Measurements from ENCODE around the gene EIF3I.

EIF3I gene

DNA sequence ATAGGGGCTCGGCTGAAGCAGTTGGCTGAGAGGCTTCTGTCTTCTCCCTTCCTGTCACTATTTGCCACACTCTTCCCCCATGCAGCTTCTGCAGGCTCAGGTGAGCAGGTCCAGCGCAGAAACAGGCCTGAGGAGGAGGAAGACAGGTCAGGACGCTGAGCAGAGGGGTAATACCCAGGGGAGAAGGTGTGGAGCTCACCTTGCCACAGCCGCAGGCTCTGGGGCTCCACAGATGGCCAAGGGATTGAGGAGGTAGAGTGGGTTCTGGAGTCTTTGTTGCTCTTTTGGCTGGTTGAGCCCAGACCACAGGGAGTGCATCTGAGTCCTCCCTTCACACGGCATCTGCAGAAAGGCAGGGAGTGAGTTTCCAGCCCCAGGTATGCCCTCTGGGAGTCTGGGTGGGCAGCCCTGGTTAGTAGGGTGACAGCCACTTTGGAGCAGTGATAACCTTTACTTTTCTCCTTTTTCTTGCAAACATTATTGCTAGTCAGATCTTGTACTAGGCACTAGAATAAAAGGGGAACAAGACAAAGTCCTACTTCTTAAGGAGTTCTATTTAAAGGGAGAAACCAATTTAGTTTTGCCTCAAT lies 9.7 kb downstream of the EIF3I start:
- Histone ChIP-seq H3K9me3 (ENCODE audit: control insufficient read depth, low read length) (no peaks in the 10 kb centered on the region), H3K27ac (ENCODE audit: insufficient read depth, low read length, poor library complexity, severe bottlenecking) (no peak overlapping the region), H3K27me3 (replicated peaks; ENCODE audit: control insufficient read depth, insufficient read depth, low read length, poor library complexity, severe bottlenecking) (no peaks in the 10 kb centered on the region), H3K4me3 (ENCODE audit: insufficient read depth, low read depth, low read length, poor library complexity, severe bottlenecking) (no peak overlapping the region), H3K36me3 (ENCODE audit: control insufficient read depth, insufficient read depth, low read length) (peaks cover 41% of the 10 kb centered on the region), H3K4me1 (ENCODE audit: control insufficient read depth, insufficient read depth, low read length, poor library complexity, severe bottlenecking) (no peaks in the 10 kb centered on the region)
- DNase-seq = no peak

DNA sequence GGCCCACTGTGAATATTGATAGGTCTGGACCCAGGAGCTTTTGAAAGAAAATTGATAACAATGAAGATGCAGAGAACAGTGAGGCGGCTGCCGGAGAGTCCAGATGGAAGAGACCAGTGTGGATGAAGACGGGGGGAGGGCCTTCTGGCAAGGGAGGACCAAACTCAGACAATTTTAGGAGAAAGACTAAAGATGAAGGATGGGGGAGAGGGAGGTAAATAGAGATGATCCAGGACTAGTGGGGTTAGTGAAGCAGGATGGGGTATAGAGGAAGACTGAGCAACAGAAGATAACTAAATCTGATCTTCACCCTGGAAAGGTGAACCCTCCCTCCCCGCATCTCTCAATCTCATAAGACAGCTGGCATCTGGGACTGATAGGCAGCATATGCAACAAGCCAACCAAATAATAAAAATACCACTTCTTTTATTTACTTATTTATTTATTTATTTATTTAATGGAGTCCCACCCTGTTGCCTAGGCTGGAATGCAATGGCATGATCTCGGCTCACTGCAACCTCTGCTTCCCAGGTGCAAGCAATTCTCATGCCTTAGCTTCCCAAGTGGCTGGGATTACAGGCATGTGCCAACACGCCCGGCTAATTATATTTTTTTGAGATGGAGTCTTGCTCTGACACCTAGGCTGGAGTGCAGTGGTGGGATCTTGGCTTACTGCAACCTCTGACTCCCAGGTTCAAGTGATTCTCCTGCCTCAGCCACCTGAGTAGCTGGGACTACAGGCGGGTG lies 10.5 kb downstream of the EIF3I start:
- Histone ChIP-seq H3K36me3 (ENCODE audit: control insufficient read depth, insufficient read depth, low read length) (peaks cover 40% of the 10 kb centered on the region), H3K4me3 (ENCODE audit: insufficient read depth, low read depth, low read length, poor library complexity, severe bottlenecking) (no peak overlapping the region), H3K9me3 (ENCODE audit: control insufficient read depth, low read length) (no peaks in the 10 kb centered on the region), H3K27ac (ENCODE audit: insufficient read depth, low read length, poor library complexity, severe bottlenecking) (no peak overlapping the region), H3K27me3 (replicated peaks; ENCODE audit: control insufficient read depth, insufficient read depth, low read length, poor library complexity, severe bottlenecking) (no peaks in the 10 kb centered on the region), H3K4me1 (ENCODE audit: control insufficient read depth, insufficient read depth, low read length, poor library complexity, severe bottlenecking) (no peaks in the 10 kb centered on the region)
- DNase-seq = no peak

DNA sequence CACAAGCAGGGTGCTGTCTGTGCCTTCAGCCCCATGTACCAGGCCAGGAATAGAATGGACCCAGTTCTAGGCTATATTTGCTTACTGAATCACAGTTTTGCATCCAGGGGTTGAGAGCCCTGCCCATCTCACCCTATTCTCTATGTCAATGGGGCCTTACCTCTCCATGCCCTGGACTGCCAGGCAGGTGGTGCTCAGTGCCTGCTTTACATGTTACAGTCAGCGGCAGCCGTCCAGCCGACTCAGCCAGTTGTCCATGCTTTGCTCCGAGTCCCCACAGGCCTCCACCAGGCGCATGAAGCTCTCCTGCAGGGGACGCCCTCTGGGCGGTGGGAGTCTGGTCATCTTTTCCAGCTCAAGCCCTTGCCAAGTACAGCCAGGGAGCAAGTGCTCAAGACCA lies 12.6 kb downstream of the EIF3I start:
- Histone ChIP-seq H3K27ac (ENCODE audit: insufficient read depth, low read length, poor library complexity, severe bottlenecking) (no peak overlapping the region), H3K4me1 (ENCODE audit: control insufficient read depth, insufficient read depth, low read length, poor library complexity, severe bottlenecking) (no peaks in the 10 kb centered on the region), H3K9me3 (ENCODE audit: control insufficient read depth, low read length) (no peaks in the 10 kb centered on the region), H3K27me3 (replicated peaks; ENCODE audit: control insufficient read depth, insufficient read depth, low read length, poor library complexity, severe bottlenecking) (no peaks in the 10 kb centered on the region), H3K36me3 (ENCODE audit: control insufficient read depth, insufficient read depth, low read length) (peaks cover 27% of the 10 kb centered on the region), H3K4me3 (ENCODE audit: insufficient read depth, low read depth, low read length, poor library complexity, severe bottlenecking) (no peak overlapping the region)
- no peak for DNase-seq

DNA sequence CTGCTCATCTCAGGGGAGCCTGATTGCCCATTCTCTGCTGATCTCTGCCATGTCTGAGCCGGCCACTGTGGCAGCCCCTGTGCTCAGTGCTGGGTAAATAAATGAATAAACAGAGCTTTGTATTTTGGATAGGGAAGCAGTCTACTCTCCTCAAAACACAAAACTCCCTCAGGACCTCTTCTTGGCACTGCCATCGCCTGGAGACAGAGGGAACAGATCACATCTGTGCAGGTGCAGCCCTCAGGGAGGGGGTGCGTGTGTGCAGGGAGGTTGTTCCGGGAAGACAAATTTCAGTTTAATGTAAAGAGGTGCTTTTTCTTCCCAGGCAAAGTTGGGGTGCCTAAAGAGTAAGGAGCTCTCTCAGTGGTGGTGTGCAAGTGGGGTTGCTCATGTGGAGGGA lies 17.1 kb downstream of the EIF3I start:
- Histone ChIP-seq H3K4me1 (ENCODE audit: control insufficient read depth, insufficient read depth, low read length, poor library complexity, severe bottlenecking) (peaks cover 14% of the 10 kb centered on the region), H3K4me3 (ENCODE audit: insufficient read depth, low read depth, low read length, poor library complexity, severe bottlenecking) (no peak overlapping the region), H3K27me3 (replicated peaks; ENCODE audit: control insufficient read depth, insufficient read depth, low read length, poor library complexity, severe bottlenecking) (no peaks in the 10 kb centered on the region), H3K27ac (ENCODE audit: insufficient read depth, low read length, poor library complexity, severe bottlenecking) (no peak overlapping the region), H3K36me3 (ENCODE audit: control insufficient read depth, insufficient read depth, low read length) (no peaks in the 10 kb centered on the region), H3K9me3 (ENCODE audit: control insufficient read depth, low read length) (no peaks in the 10 kb centered on the region)
- DNase-seq = no peak

DNA sequence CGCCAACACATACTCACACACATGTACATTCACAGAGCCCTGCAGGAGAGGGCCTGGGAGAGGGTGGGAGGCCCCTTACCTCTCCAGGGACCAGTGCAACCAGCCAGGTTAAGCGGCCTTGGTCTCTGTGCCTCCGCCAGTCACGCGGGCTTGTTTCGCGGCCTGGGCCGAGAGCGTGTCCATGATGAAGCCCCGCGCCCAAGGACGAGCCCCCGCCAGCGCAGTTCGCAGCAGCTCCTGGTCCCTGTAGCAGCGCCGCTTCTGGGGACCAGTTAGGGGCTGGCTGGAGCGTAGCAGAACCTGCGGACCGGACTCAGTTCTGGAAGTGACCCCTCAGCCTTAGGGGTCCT lies 17.6 kb downstream of the EIF3I start:
- H3K27ac ChIP-seq (ENCODE audit: insufficient read depth, low read length, poor library complexity, severe bottlenecking) = no peak overlapping the region
- peak overlapping the region; percentile 80 for H3K4me3 ChIP-seq (ENCODE audit: insufficient read depth, low read depth, low read length, poor library complexity, severe bottlenecking)
- DNase-seq = no peak
- peaks cover 14% of the 10 kb centered on the region for H3K4me1 ChIP-seq (ENCODE audit: control insufficient read depth, insufficient read depth, low read length, poor library complexity, severe bottlenecking)
- H3K27me3 ChIP-seq (replicated peaks; ENCODE audit: control insufficient read depth, insufficient read depth, low read length, poor library complexity, severe bottlenecking) = no peaks in the 10 kb centered on the region
- no peaks in the 10 kb centered on the region for H3K36me3 ChIP-seq (ENCODE audit: control insufficient read depth, insufficient read depth, low read length)
- no peaks in the 10 kb centered on the region for H3K9me3 ChIP-seq (ENCODE audit: control insufficient read depth, low read length)

DNA sequence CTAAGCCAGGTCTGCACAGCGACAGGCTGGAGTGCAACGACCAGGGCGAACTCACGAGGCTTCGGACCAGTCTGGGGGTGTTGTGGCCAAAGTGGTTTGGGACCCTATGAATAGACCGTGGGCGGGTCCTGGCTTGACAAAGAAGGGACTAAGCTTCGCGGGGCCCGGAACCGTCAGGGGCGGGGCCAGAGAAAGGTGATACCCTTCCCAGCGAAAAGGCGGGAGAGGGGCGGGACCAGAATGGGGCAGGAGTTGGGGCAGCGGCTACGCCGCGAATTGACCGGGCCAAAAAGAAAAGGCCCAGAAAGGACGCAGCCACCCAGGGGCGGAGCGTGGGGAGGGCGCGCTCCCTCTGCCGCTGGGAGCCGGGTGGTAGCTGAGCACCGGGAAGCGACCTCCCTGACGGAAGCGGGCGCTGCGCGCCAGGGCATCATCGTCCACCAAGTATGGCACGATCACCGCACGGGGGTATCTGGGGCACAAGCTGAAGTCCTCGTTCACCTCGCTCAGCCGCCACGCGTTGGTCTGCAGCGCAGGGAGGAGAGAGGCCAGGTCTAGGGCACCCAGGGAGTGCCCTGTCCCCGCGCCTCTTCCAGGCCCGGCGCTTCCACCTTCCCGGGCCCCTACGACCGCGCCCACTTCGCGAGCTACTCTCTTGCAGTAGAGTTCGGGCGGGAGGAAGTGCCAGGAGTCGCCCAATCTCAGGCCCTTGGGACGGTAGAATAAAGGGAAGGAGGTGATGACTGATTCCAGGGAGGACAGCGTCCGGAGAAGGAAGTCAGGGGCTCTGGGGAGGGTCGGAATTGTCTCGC lies 18.1 kb downstream of the EIF3I start:
- Histone ChIP-seq H3K9me3 (ENCODE audit: control insufficient read depth, low read length) (no peaks in the 10 kb centered on the region), H3K4me1 (ENCODE audit: control insufficient read depth, insufficient read depth, low read length, poor library complexity, severe bottlenecking) (peaks cover 14% of the 10 kb centered on the region), H3K27ac (ENCODE audit: insufficient read depth, low read length, poor library complexity, severe bottlenecking) (peak overlapping the region; percentile 30), H3K36me3 (ENCODE audit: control insufficient read depth, insufficient read depth, low read length) (no peaks in the 10 kb centered on the region), H3K4me3 (ENCODE audit: insufficient read depth, low read depth, low read length, poor library complexity, severe bottlenecking) (peak overlapping the region; percentile 80), H3K27me3 (replicated peaks; ENCODE audit: control insufficient read depth, insufficient read depth, low read length, poor library complexity, severe bottlenecking) (no peaks in the 10 kb centered on the region)
- DNase-seq = peak; percentile 34 to 56 (median 46)

DNA sequence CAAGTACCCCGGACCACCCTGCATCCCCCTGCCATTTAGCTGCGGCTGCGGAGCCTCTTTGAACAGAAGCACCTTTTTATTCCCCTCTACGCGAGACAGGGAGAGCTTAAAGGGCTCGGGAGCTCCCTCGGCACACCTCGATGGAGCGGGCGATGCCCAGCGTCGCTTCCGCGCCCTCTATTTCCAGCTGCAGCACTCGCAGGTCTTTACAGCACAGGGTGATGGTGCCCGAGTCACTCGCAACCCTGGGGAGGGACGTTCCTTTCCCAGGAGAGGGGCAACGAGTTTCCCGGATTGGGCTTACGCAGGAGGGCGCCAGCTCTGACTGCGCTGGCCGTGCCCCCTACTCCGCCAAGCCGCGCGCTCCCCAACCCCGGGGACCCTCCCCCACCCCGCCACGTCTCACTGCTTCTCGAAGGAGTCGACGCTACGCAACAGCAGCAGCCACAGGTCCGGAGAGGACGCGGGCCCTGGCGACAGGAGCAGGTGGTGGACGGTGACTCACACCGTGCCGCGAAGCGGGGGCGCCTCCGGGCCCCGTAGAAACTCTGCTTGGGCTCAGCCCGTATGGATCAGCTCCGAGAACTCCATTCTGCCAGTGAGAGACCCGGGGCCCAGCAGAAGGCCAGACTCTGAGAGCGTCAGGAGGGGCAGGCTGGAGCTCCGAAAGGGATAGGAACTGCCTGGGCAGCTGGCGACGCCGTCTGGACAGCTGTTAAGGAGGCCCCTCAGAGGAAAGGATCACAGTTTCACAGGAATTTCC lies 19.0 kb downstream of the EIF3I start:
- H3K27me3 ChIP-seq (replicated peaks; ENCODE audit: control insufficient read depth, insufficient read depth, low read length, poor library complexity, severe bottlenecking) = no peaks in the 10 kb centered on the region
- H3K9me3 ChIP-seq (ENCODE audit: control insufficient read depth, low read length) = no peaks in the 10 kb centered on the region
- H3K4me3 ChIP-seq (ENCODE audit: insufficient read depth, low read depth, low read length, poor library complexity, severe bottlenecking) = peak overlapping the region; percentile 80
- peaks cover 14% of the 10 kb centered on the region for H3K4me1 ChIP-seq (ENCODE audit: control insufficient read depth, insufficient read depth, low read length, poor library complexity, severe bottlenecking)
- H3K36me3 ChIP-seq (ENCODE audit: control insufficient read depth, insufficient read depth, low read length) = no peaks in the 10 kb centered on the region
- no peak for DNase-seq
- peak overlapping the region; percentile 30 for H3K27ac ChIP-seq (ENCODE audit: insufficient read depth, low read length, poor library complexity, severe bottlenecking)

DNA sequence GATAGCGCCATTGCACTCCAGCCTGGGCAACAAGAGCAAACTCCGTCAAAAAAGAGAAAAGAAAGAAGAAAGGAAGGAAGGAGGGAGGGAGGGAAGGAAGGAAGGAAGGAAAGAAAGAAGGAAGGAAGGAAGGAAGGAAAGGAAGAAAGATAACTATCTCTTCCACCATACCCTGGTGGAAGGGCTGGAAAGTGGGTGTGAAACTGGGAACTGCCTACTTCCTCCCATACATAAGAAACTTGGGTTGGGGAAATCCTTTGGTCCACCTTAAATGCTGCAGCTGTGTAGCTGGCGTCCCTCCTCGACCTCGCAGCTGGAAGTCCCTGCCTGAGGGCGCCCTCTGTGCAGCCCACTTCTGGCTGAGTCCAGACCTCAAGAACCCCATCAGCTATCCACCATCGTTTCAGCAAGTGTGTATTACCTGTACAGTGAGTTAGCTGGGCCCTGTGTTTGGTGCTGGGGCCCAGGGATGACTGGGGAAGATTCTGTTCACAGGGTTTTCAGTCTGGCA lies 20.2 kb downstream of the EIF3I start:
- no peak for DNase-seq
- peaks cover 20% of the 10 kb centered on the region for H3K4me1 ChIP-seq (ENCODE audit: control insufficient read depth, insufficient read depth, low read length, poor library complexity, severe bottlenecking)
- H3K27me3 ChIP-seq (replicated peaks; ENCODE audit: control insufficient read depth, insufficient read depth, low read length, poor library complexity, severe bottlenecking) = no peaks in the 10 kb centered on the region
- H3K4me3 ChIP-seq (ENCODE audit: insufficient read depth, low read depth, low read length, poor library complexity, severe bottlenecking) = no peak overlapping the region
- no peaks in the 10 kb centered on the region for H3K9me3 ChIP-seq (ENCODE audit: control insufficient read depth, low read length)
- no peak overlapping the region for H3K27ac ChIP-seq (ENCODE audit: insufficient read depth, low read length, poor library complexity, severe bottlenecking)
- no peaks in the 10 kb centered on the region for H3K36me3 ChIP-seq (ENCODE audit: control insufficient read depth, insufficient read depth, low read length)

DNA sequence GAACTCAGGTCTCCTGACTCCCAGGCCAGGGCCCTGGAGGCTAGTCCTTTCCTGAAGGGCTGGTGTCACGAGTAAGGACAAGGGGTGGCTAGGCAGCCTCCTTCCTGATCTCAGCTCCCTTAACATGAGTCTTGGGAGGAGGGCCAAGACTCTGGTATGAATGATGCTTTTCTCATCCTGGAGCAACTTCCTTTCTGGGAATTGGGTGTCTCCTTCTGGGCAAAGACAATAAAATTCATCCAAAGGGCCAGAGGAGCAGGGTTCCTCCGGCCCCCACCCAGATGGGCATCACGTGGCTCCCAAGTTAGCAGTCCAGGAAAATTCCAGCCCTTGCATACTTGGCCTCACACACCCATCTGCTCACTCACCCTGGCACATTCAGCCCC lies 24.7 kb downstream of the EIF3I start, which contains the start of gene FAM167B:
TSS of gene FAM167B (plus strand) at position 335 of the 386 bp plus-strand sequence. CDS start 200 bp downstream, outside the sequence.
- Histone ChIP-seq H3K27ac (ENCODE audit: insufficient read depth, low read length, poor library complexity, severe bottlenecking) (peak within 1 kb of the TSS; percentile 92), H3K4me3 (ENCODE audit: insufficient read depth, low read depth, low read length, poor library complexity, severe bottlenecking) (peak within 1 kb of the TSS; percentile 45), H3K27me3 (replicated peaks; ENCODE audit: control insufficient read depth, insufficient read depth, low read length, poor library complexity, severe bottlenecking) (no peaks in the 10 kb centered on the region), H3K9me3 (ENCODE audit: control insufficient read depth, low read length) (no peaks in the 10 kb centered on the region), H3K36me3 (ENCODE audit: control insufficient read depth, insufficient read depth, low read length) (no peaks in the 10 kb centered on the region), H3K4me1 (ENCODE audit: control insufficient read depth, insufficient read depth, low read length, poor library complexity, severe bottlenecking) (peaks cover 41% of the 10 kb centered on the region)
- no peak for DNase-seq
